GM18502 (cell line): ENCODE results near the gene MSTO1.
"Not testable (repeated sequence)": the region's sequence is repeated elsewhere in the genome, so short reads cannot be mapped to it uniquely, and the experiment has no call there.

Experiments
- ATAC-seq: cut with Tn5 transposase; IDR thresholded peaks from one replicate; pipeline ENCODE4 v1.9.1; 2021; ENCODE audit warnings: mild to moderate bottlenecking; ENCODE audit not compliant: unreplicated experiment, poor library complexity

Gene MSTO1

DNA sequence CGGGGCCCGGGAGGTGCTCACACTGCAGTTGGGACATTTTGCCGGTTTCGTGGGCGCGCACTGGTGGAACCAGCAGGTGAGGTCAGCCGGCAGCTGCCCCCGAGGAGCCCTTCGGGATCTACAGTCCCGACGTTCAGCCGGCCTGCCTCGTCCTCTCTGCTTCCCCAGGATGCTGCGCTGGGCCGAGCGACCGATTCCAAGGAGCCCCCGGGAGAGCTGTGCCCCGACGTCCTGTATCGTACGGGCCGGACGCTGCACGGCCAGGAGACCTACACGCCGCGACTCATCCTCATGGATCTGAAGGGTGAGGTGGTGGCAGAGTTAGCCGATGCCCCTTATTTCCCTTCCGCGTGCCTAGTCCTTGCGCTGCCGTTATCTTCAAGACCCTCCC is 234 bp downstream of the MSTO1 start:
- ATAC-seq: peak; percentile 27

DNA sequence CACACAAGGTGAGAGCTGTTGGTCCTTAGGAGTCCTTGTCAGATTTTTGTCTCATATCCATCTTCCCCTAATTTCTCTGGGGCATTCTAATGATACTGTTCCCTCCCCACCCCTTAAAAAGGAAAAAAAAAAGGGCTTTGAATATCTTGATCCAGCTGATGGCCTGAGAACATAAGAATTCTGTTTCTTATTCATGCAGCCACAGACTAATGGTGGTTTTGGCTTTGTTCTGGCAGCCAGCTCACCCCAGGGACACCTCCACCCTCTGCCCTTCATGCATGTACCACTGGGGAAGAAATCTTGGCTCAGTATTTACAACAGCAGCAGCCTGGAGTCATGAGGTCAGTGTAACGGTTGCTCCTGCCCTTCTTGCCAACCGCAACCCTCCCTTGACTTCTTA is 3.2 kb downstream of the MSTO1 start:
- not testable (repeated sequence) for ATAC-seq

DNA sequence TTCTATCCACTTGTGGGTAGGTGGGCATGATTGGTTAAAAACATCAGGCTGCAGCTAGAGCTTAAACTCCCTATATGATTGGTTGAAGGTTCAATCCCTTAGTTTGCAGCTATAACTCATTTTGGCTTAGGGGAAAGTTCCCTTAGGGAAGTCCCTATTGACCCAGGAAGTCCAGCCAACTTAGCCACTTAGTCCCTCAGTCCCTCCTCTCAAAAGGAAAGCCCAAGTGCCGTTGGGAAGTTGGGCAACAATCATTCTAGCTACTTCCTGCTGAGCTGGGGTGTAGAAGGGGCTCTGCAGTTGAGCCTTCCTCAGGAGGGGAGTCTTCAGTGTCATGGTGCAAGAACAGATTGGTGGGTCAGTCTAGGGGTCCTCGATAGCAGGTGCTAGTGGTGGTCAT is 12.2 kb downstream of the MSTO1 start:
- no peak for ATAC-seq

DNA sequence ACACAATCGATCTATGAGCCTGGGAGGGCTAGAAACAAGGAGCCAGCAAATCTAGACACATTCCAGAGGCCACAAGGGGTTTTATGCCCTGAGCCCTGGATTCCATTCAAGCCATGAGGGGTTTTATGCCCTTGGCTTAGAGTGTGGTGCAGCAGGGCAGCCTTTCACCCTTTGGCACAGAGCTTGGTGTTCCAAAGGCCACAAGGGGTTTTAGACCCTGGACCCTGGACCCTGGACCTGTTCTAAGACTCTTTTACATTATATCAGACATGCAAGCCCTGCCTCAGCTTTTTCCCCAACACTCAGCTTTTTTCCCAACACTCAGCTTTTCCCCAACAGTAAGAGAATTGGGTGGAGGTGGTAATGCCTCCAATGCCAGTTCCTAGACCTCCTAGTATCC is 13.3 kb downstream of the MSTO1 start:
- ATAC-seq: no peak

DNA sequence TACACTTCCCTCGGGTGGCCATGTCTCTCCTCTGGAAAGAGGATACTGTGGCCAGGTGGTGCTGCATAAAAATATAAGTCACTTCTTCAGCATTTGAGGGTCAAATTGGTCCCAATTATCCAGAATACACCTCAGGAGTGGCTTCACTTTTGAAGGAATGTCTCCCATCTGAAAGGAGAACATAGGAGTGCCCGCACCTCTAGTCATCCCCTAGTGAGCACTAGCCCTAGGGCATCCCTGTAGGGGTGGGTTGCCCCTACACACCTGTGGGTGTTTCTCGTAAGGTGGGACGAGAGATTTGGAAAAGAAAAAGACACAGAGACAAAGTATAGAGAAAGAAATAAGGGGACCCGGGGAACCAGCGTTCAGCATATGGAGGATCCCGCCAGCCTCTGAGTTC is 16.4 kb downstream of the MSTO1 start:
- not testable (repeated sequence) for ATAC-seq

DNA sequence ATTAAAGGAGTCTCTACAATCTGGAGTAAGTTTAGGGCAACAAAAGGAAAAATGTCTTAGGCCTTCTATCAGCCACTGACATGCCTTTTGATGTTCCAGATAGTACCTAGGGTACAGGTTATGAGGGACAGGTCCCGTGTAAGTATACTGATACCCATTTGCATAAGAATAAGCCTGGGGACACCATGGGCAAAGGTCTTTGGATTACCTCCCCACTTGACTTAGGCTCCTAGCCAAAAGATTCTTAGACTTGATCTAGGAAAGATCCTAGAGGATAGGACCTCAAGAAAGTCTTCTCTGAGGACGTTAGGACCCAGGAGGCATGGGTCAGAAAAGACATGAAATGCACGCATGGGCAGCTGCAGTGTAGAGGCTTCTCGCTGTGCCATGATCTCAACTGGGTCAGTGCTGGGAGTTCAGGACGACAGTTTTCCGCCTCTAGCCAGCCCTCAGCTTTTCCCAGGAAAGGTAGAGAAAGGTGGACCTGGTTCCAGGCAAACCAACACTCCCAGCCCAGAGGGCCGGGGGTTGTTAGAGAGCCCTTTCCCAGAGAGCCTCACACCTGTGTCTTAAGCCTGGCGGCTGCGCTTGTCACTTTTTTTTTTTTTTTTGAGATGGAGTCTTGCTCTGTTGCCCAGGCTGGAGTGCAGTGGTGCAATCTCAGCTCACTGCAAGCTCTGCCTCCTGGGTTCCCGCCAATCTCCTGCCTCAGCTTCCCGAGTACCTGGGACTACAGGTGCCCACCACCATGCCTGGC is 26.6 kb downstream of the MSTO1 start:
- ATAC-seq: no peak

DNA sequence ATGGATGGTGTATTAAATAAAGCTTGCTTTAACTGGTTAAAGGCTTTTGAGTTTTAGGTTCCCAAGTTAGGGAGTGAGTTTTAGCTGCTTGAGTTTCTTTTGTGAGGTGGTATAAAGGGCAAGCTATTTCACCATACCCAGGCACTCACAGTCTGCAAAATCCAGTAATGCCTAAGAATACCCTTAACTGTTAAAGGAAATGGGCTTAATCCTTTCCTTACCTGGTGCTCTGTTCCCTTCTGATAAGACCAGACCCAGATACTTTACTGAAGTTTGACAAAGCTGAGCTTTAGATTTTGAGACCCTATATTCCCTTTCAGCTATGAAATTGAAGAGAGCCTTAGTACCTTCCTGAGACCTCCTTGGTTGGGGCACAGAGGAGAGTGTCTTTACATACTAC is 30.3 kb downstream of the MSTO1 start:
- ATAC-seq: no peak

DNA sequence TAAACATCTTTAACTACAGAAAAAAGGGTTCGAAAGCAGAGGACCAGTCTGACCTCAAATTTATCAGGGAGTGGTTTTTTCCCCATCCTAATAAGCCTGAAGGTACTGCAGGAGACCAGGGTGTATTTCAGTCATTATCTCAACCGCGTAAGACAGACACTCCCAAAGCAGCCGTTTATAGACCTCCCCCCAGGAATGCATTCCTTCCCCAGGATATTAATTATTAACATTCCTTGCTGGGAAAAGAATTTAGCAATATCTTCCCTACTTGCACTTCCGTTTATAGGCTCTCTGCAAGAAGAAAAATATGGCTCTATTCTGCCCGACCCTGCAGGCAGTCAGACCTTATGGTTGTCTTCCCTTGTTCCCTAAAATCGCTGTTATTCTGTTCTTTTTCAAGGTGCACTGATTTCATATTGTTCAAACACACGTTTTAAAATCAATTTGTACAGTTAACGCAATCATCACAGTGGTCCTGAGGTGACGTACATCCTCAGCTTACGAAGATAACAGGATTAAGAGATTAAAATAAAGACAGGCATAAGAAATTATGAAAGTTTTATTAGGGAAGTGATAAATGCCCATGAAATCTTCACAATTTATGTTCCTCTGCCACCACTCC is 32.7 kb downstream of the MSTO1 start:
- ATAC-seq: not testable (repeated sequence)

DNA sequence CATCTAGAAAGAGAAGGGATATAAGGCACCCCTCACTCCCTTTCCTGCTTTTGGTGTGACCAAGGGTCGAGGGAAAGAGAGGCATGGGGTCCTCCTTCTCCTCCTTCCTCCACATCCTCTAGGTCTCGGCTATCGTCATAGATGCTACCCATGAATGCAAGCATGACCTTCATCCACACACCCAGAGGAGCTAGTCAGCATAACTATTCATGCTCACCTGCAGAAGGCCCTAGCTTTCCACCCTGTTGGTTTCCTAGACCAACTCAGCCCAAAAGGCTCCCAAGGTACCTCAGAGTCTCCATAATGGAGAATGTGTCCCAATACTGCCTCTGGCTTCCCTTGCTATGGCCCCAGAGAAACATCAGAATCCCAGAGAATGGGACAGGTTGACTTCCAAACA is 33.2 kb downstream of the MSTO1 start:
- ATAC-seq: no peak

DNA sequence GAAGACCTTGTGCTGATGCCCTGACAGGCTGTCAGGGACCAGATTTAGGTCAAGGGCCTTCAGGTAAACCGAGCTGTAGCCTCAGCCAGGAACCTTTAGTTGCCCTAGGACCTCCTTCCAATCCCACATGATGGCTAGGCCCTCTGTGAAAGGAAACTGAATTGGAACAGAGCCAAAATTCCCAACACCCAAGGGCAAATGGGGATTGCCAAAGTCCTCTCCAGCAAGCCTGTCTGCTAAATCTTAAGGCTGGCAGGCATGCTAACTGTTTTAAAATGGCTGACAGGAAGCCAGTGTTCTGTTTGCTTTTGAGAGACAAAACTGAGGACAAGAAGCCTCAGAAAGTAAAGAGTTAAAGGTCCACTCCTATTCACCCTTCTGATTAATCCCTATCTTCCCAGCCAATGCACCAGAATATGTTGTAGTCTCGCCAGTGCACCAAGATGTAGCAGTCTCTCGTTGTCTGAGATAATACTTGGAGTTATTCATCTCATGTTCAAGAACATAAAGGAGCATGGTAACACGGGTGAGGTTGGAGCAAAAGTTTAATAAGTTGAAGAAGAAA is 35.1 kb downstream of the MSTO1 start:
- ATAC-seq: no peak

DNA sequence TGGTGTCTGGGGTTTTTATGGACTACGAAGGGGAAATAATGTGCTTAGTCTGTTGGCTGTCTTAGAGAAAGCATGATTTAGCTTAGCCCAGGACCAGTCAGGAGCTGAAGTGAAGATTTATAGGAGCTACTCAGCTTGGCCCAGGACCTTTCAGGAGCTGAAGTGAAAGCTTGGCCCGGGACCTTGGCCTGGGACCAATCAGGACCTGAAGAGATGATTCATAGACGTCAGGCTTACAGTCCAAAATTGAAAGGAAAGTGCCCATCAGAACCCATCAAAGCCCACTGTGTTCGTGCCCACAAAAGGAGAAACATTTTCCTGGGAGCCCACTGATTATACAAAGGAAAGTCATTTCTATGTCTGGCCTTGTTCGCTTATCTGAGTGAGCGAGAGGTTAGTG is 35.6 kb downstream of the MSTO1 start:
- ATAC-seq: no peak

DNA sequence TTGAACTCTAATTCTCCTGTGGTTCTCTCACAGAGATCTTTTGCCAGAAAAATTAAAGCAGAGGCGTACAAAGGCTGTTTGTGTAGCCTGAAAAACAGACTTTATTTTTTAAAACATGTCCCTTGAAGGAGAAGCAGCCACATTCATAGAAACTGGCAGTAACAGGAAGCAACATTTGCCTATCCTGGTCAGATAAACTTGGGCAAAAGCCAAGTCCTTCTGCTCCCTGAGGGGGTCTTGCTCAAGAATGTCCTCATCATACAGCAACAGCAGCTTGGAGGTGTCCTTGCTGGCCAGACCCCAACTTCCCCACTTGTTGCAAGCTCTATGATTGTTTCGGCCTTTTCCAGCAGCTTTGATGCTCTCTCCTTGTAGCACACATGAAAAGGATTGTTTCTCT is 36.3 kb downstream of the MSTO1 start:
- ATAC-seq: no peak

DNA sequence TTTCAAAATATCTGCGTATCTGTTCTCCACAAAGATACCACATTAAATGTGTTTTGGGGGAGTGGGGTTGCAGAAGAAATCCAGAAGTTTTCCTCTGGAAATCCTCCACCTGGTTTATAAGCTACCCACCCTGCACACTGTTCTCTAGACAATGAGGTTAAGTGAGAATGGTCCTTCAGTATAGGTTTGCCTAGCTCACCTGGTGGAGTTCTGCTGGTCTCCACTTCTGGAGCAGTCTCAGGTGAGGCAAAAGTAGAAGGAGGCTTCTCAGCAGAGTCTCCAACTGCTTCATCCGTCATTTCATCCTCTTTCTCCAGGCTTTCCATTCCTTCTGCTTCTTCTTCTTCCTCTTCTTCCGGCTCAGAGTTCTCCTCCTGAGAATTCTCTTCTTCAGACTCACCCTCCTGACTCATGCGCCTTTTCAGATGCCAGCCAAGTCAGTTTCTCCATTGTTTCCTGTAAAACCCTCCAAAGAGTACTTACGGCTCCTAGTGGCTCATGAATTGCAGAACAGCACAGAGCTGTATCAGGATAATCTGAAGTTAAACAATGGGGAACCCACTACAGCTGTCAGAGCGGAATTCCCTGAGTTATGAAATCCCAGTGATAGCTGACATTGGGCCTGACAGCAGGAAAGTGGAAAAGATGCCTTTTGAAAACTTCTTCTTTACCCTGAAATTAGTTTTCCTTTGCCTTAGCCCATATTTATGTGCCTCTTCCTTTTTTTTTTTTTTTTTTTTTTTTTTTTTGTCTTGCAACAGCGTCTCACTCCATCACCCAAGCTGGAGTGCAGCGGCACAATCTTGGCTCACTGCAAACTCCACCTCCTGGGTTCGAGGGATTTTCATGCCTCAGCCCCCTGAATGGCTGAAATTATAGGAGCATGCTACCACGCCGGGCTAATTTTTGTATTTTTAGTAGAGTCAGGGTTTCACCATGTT is 38.5 kb downstream of the MSTO1 start:
- ATAC-seq: no peak

DNA sequence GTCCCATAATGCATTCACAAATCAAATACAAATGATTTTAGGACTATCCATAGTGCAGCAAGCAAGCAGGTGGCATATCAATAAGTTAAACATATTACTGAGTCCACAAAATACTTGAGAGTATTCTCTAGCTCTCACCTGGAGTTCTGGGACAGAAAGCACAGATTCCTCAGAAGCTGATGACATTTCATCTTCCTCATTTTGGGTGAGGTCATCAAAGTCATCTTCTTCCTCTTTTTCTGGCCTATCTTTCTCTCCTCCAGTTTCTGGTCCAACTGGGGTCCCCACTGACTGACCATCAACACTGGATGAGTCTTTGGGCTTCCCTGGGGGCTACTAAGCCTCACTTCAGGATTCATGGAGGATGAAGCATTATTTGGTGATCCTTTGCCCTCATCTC is 39.7 kb downstream of the MSTO1 start:
- no peak for ATAC-seq

DNA sequence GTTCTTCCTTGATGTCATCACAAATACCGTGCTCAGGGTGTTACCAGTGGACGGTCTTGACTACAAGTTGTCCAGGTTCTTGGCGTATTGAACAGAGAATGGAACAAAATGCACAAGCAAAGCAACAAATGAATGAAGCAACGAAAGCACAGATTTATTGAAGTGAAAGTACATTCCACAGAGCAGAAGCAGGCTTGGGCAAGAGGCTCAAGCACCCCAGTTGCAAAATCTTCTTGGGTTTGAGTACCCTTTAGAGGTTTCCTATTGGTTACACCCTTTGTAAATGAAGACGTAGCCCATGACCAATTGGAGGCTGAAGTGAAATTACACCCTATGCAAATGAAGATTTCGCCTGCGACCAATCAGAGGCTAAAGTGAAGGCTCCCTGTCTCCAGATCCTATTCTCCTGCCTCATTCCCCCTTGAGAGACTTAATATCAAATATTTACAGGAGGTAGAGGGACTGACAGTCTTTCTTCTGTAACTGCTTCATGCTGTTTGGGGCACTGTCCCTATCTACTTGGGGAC is 40.3 kb downstream of the MSTO1 start:
- ATAC-seq: no peak

DNA sequence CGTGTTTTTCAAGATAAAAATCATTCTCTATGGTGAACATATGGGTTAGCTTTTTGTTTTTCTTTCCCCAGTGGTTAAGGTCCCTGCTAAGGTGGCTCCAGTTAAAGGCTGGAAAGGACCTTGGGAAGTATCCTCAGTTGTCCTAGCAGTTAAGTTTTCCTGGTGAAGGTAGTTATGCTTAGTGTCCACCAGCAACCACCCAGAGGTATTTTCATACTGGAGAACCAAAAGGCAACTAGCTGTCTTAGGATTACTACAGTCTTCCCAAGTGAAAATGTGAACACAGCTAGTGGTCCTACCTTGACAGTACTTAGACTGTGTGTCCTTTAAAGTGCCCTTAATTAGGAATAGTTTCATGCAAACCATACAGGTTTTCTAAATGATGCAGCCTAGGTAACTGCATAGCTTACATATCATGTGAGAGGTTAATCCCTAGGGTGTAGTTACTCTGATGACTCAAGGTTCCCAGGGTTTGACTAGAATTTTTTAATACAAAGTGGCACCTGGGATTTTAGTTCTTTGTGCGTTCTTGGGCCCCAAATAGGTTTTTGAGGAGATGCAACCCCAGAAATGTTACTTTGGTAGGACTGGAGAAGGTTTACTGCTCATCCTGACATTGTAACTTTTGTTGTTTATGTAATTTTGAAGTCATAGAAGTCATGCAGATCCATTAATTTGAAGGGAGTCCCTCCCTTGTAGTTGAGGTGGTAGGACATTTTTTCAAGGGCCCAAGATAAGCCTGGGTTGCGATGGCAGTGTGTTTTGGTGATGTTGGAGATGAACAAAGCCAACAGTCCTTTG is 42.0 kb downstream of the MSTO1 start:
- ATAC-seq: no peak

DNA sequence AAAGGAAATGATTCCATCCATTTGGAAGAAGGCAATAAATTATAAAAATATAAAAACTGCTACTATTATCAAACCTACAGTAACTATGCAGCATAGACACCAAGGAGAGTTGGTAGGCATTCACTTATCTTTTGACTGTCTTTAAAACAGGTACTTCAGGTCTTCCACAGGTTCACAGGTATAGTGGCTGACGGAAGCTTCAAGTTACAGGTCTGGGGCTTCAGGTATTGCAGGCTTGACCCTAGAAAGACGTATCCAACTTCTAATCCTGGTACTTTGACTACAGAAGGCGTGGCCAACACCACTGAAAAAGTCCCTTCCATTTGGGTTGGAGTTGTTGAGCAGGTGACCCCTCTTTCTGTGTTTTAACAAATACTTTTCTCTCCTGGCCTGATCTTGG is 42.9 kb downstream of the MSTO1 start:
- ATAC-seq: no peak

DNA sequence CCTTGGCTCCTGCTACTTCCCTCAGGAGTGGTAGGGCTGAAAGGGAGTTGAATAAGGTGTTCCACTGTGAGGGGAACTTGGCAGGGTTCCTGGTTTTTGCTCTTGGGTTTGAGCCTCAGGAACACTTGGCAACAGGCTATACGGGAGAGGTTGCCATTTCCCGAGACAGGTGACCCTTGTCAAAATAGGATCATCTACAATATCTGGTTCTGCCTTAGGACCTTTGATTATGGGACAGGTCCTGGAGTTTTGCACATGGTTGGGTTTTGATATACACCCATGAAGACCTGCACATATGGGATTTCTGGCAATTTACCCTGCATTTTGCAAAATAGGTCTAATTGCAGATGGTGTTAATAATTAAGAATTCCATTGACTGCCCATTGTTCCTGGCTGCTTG is 47.4 kb downstream of the MSTO1 start:
- no peak for ATAC-seq

DNA sequence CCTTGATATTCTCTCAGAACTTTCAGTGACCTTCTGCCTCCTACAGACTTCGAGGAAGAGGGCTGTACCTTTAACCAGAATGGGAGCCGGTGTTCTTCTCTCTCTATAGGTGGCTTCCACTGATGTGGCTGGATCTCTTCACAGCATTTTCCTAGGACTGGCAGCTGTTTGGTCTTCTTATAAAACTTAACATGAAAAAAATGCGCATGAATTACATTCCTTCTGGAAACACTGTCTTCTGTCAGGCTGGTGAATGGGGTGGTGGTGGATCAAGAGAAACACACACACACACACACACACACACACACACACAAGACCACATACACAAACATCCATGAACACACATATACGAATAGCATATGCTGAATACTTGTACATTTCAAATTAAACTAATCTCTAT is 51.2 kb downstream of the MSTO1 start:
- ATAC-seq: not testable (repeated sequence)
